Keratinocyte (primary cell): ENCODE results near the gene TMPRSS6. TPM values are rescaled to one million over a fixed set of nuclear protein-coding genes. Genes with fewer than 3 reads are reported as not detected.

Experiments
- DNase-seq: peaks from one replicate; pipeline ENCODE4 v3.0.0-alpha.2; 2011; ENCODE audit warnings: low read depth, missing footprints, low spot score
- FAIRE-seq: peaks from 2 replicates; lab custom pipeline; 2011; peaks lifted over from hg19 to GRCh38; lab: Jason Lieb, UNC
- H2AFZ ChIP-seq: 2 replicates; pipeline ENCODE4 v1.6.0; 2012; ENCODE audit warnings: low read length, control low read depth, inconsistent platforms; ENCODE audit not compliant: control insufficient read depth
- H3K27ac ChIP-seq: 2 replicates; pipeline ENCODE4 v1.5.1; 2011; ENCODE audit warnings: low read length; ENCODE audit not compliant: control insufficient read depth, insufficient read depth
- H3K27me3 ChIP-seq: 3 replicates; pipeline ENCODE4 v1.6.0; 2011; ENCODE audit warnings: low read length; ENCODE audit not compliant: control insufficient read depth, insufficient read depth; ENCODE audit errors: extremely low read depth
- H3K36me3 ChIP-seq, 2 experiments: 2 replicates in 1 of 2; 3 replicates in 1 of 2; pipeline ENCODE4 v1.5.1; 2011; ENCODE audit warnings: low read length in 2 of 2, mild to moderate bottlenecking in 1 of 2; ENCODE audit not compliant: control insufficient read depth in 2 of 2, insufficient read depth in 2 of 2; ENCODE audit errors: extremely low read depth in 1 of 2
- H3K4me1 ChIP-seq: 3 replicates; pipeline ENCODE4 v1.5.1; 2011; ENCODE audit warnings: low read length; ENCODE audit not compliant: control insufficient read depth, insufficient read depth; ENCODE audit errors: extremely low read depth
- H3K4me2 ChIP-seq: 3 replicates; pipeline ENCODE4 v1.6.0; 2011; ENCODE audit warnings: low read depth, low read length; ENCODE audit not compliant: control insufficient read depth, insufficient read depth; ENCODE audit errors: extremely low read depth
- H3K4me3 ChIP-seq, 3 experiments: fragments of 200-600 bp in 1 of 3; sonication (generic) in 1 of 3; 2 replicates in 2 of 3; 3 replicates in 1 of 3; pipeline ENCODE4 v1.5.1; 2011 to 2016; ENCODE audit warnings: low read length in 3 of 3, mild to moderate bottlenecking in 3 of 3, control low read depth in 2 of 3, inconsistent platforms in 1 of 3, low read depth in 1 of 3, mixed read lengths in 1 of 3, mixed run types in 1 of 3, moderate library complexity in 1 of 3; ENCODE audit not compliant: control insufficient read depth in 2 of 3, insufficient read depth in 2 of 3; ENCODE audit errors: extremely low read depth in 1 of 3
- H3K79me2 ChIP-seq: 2 replicates; pipeline ENCODE4 v1.6.0; 2012; ENCODE audit warnings: low read length; ENCODE audit not compliant: control insufficient read depth, insufficient read depth
- H3K9ac ChIP-seq: 3 replicates; pipeline ENCODE4 v1.6.0; 2011; ENCODE audit warnings: low read length; ENCODE audit not compliant: control insufficient read depth, insufficient read depth; ENCODE audit errors: extremely low read depth
- H3K9me1 ChIP-seq: 3 replicates; pipeline ENCODE4 v1.6.0; 2011; ENCODE audit warnings: low read length; ENCODE audit not compliant: control insufficient read depth, insufficient read depth; ENCODE audit errors: extremely low read depth
- H3K9me3 ChIP-seq: 2 replicates; pipeline ENCODE4 v1.5.1; 2012; ENCODE audit warnings: low read depth, low read length; ENCODE audit not compliant: control insufficient read depth
- H4K20me1 ChIP-seq: 3 replicates; pipeline ENCODE4 v1.6.0; 2011; ENCODE audit warnings: low read length; ENCODE audit not compliant: control insufficient read depth, insufficient read depth; ENCODE audit errors: extremely low read depth
- EZH2 ChIP-seq: IDR thresholded peaks from one replicate; pipeline ENCODE4 v1.6.1; 2012; ENCODE audit warnings: inconsistent platforms, mild to moderate bottlenecking, low read length, moderate library complexity
- dilution Hi-C: fragments of 300-500 bp; cut with MboI; formaldehyde crosslinking; loops from one replicate; pipeline ENCODE4 v1.7.0; 2020; ENCODE audit warnings: low sequenced_read_pairs; ENCODE audit not compliant: extremely low pct_ligation_motif_present
- polyA plus RNA-seq, 5 experiments: library from polyadenylated mRNA; depleted of rRNA in 3 of 5; stranded (reverse) in 3 of 5; stranded (forward) in 1 of 5; unstranded in 1 of 5; fragments of >200 nt; gene quantifications; 1 replicate in 1 of 5; 2 replicates in 3 of 5; 3 replicates in 1 of 5; pipeline versions ENCODE4 v1.2.1 to v1.2.3, GENCODE V29; 2011 to 2012; ENCODE audit warnings: missing spikeins in 2 of 5, low read depth in 1 of 5, low replicate concordance in 1 of 5
- TF ChIP-seq, protein P1 (sequence below), 3 experiments: IDR thresholded peaks in 1 of 3; conservative IDR thresholded peaks in 1 of 3; optimal IDR thresholded peaks in 1 of 3; 2 replicates in 2 of 3; 3 replicates in 1 of 3; pipeline versions ENCODE3 to v1.5.1; 2011; ENCODE audit warnings: low read length in 3 of 3, mild to moderate bottlenecking in 3 of 3, moderate library complexity in 2 of 3, control low read depth in 1 of 3, inconsistent platforms in 1 of 3; ENCODE audit not compliant: insufficient read depth in 2 of 3; ENCODE audit errors: extremely low read depth in 1 of 3

The TMPRSS6 gene
- polyA plus RNA-seq, 1 donor (not counting 4 experiments of a cell fraction or from before 2014, with no cell fraction given), result not detected

DNA sequence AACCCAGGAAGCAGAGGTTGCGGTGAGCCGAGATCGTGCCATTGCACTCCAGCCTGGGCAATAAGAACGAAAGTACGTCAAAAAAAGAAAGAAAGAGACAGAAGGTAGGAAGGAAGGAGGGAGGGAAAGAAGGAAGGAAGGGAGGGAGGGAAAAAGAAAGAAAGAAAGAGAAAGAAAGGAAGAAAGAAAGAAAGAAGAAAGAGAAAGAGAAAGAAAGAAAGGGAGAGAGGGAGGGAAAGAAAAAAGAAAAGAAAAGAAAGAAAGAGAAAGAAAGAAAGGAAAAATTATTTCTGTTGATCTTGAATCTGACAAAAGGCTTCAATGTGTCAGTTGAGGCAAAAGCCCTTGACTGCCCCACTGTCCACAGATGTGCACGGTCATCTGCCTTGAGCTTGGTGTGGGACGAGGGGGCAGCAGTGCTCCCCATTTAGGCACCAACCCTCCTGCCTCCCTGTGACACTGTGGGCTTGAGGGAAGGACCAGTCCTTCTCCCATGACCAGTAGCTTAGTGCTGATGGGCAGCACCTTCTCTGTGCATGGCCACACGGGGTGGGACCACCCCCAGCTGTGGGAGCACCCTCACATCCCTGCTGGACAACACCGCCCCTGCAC is 33.6 kb downstream of the TMPRSS6 start:
- Histone ChIP-seq H3K9me1 (no peaks in the 10 kb centered on the region), H3K9me3 (no peaks in the 10 kb centered on the region), H3K4me2 (no peak overlapping the region), H3K36me3 (no peaks in the 10 kb centered on the region), H3K79me2 (no peaks in the 10 kb centered on the region), H2AFZ (no peak overlapping the region), H4K20me1 (no peaks in the 10 kb centered on the region), H3K27me3 (peaks cover 3% of the 10 kb centered on the region), H3K27ac (no peak overlapping the region), H3K9ac (no peak overlapping the region), H3K4me1 (no peaks in the 10 kb centered on the region), H3K4me3 (no peak overlapping the region)
- no peak for FAIRE-seq
- no peak for TF ChIP-seq EZH2
- TF ChIP-seq, protein P1, sequence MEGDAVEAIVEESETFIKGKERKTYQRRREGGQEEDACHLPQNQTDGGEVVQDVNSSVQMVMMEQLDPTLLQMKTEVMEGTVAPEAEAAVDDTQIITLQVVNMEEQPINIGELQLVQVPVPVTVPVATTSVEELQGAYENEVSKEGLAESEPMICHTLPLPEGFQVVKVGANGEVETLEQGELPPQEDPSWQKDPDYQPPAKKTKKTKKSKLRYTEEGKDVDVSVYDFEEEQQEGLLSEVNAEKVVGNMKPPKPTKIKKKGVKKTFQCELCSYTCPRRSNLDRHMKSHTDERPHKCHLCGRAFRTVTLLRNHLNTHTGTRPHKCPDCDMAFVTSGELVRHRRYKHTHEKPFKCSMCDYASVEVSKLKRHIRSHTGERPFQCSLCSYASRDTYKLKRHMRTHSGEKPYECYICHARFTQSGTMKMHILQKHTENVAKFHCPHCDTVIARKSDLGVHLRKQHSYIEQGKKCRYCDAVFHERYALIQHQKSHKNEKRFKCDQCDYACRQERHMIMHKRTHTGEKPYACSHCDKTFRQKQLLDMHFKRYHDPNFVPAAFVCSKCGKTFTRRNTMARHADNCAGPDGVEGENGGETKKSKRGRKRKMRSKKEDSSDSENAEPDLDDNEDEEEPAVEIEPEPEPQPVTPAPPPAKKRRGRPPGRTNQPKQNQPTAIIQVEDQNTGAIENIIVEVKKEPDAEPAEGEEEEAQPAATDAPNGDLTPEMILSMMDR (optimal IDR thresholded peaks at IDR 0.05 in 1 of 3, IDR thresholded peaks at IDR 0.05 in 1 of 3, conservative IDR thresholded peaks at IDR 0.05 in 1 of 3; ENCODE audit: extremely low read depth in 1 of 3, insufficient read depth in 2 of 3, low read length in 3 of 3), result no peak
- dilution Hi-C loops, result no loop called here
- DNase-seq, result no peak

DNA sequence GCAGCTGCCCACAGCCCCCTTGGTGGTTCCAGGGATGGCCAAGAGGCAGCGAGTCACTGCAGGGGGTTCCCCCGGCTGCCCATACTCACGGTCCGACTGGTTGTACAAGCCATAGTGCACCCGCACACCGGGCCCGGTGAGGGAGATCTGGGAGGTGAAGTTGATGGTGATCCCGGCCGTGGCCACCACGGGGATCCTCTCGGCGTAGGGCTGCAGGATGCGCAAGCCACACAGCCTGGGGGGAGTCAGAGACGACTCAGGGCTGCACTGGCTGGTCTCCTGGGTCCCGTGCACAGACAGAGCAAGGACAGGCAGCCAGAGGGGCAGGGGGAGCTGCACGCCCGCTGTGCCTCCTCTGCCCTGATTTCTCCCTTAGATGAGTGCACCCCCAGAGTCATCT is 34.5 kb downstream of the TMPRSS6 start:
- dilution Hi-C loops, result no loop called here
- no peak overlapping the region for H3K4me3 ChIP-seq
- H4K20me1 ChIP-seq, result no peaks in the 10 kb centered on the region
- no peaks in the 10 kb centered on the region for H3K4me1 ChIP-seq
- FAIRE-seq, result no peak
- TF ChIP-seq EZH2, result no peak
- TF ChIP-seq, protein P1 (optimal IDR thresholded peaks at IDR 0.05 in 1 of 3, IDR thresholded peaks at IDR 0.05 in 1 of 3, conservative IDR thresholded peaks at IDR 0.05 in 1 of 3; ENCODE audit: extremely low read depth in 1 of 3, insufficient read depth in 2 of 3, low read length in 3 of 3), result no peak
- no peaks in the 10 kb centered on the region for H3K36me3 ChIP-seq
- H3K79me2 ChIP-seq, result no peaks in the 10 kb centered on the region
- no peak overlapping the region for H3K27ac ChIP-seq
- no peaks in the 10 kb centered on the region for H3K9me3 ChIP-seq
- DNase-seq, result no peak
- no peaks in the 10 kb centered on the region for H3K9me1 ChIP-seq
- peaks cover 6% of the 10 kb centered on the region for H3K27me3 ChIP-seq
- no peak overlapping the region for H3K4me2 ChIP-seq
- no peak overlapping the region for H3K9ac ChIP-seq
- no peak overlapping the region for H2AFZ ChIP-seq
